Inferior parietal cortex (tissue), 1 donor: ENCODE results near the gene NOS3.

Experiments
- DNase-seq: peaks from one replicate; pipeline ENCODE4 v3.0.0-alpha.2; 2016; ENCODE audit errors: extremely low spot score

Gene NOS3

GRCh38 chr7:151058781-151059366, 68.1 kb downstream of the NOS3 start:
- DNase-seq: peak; percentile 56

GRCh38 chr7:151059367-151060112, 68.7 kb downstream of the NOS3 start, which contains the start of gene SLC4A2:
Gene SLC4A2, plus strand, starts transcription at chr7:151059589. Its CDS starts 2,399 bp downstream, at chr7:151061988.
- DNase-seq: peak; percentile 75

- DNase-seq: no peak
Observed at GRCh38 chr7:151060113-151060415, 69.2 kb downstream of the NOS3 start.

- DNase-seq: no peak
Observed at GRCh38 chr7:151060416-151061212, 69.8 kb downstream of the NOS3 start.

GRCh38 chr7:151061213-151062110, 70.6 kb downstream of the NOS3 start:
- DNase-seq: no peak

- no peak for DNase-seq
Observed at GRCh38 chr7:151062111-151062398, 71.2 kb downstream of the NOS3 start.

- no peak for DNase-seq
Observed at GRCh38 chr7:151062399-151063211, 71.8 kb downstream of the NOS3 start.

GRCh38 chr7:151063212-151063561, 72.4 kb downstream of the NOS3 start:
- DNase-seq: no peak
